ENCODE results near the gene RAB11FIP5. TPM values are rescaled to one million over a fixed set of nuclear protein-coding genes. Genes with fewer than 3 reads are reported as not detected.

The RAB11FIP5 gene
- total RNA-seq, 1 donor from 2014 or later, result 33.3 TPM

GRCh38 chr2:73023497-73023896 lies 89.3 kb downstream of the RAB11FIP5 start:
- no peak for TF ChIP-seq CTCF (IDR thresholded peaks at IDR 0.05; ENCODE audit: insufficient read depth, low read length, poor library complexity, severe bottlenecking)
- H3K27me3 ChIP-seq (ENCODE audit: control insufficient read depth, insufficient read depth, low read length), result no peaks in the 10 kb centered on the region
- no peaks in the 10 kb centered on the region for H3K36me3 ChIP-seq (ENCODE audit: control insufficient read depth, insufficient read depth, low read length)
- no peak overlapping the region for H3K4me3 ChIP-seq (ENCODE audit: low read depth, low read length)
- no peak for DNase-seq (ENCODE audit: low read depth)

Other genes with a start within 250 kb of the RAB11FIP5 start
- 15.0 and 18.3 TPM in 2 replicates for gene SPR, start 225.5 kb downstream of the RAB11FIP5 start, total RNA-seq
- 1.7 and 2.6 TPM in 2 replicates for gene EMX1, start 195.4 kb downstream of the RAB11FIP5 start, total RNA-seq
- gene SFXN5, start 41.2 kb downstream of the RAB11FIP5 start, total RNA-seq, result 7.6 and 13.0 TPM in 2 replicates
- not detected in 2 replicates for gene NOTO, start 89.6 kb upstream of the RAB11FIP5 start, total RNA-seq
- gene SMYD5, start 101.3 kb upstream of the RAB11FIP5 start, total RNA-seq, result 30.2 and 33.6 TPM in 2 replicates
- gene PRADC1, start 120.3 kb upstream of the RAB11FIP5 start, total RNA-seq, result 6.6 and 7.8 TPM in 2 replicates
- gene CCT7, start 121.4 kb upstream of the RAB11FIP5 start, total RNA-seq, result 254 and 277 TPM in 2 replicates
- 7.0 and 9.9 TPM in 2 replicates for gene FBXO41, start 171.5 kb upstream of the RAB11FIP5 start, total RNA-seq
- not detected in 2 replicates for gene EGR4, start 180.6 kb upstream of the RAB11FIP5 start, total RNA-seq

All from kidney epithelial cell (primary cell).